Colon (tissue), 2 donors: ENCODE measurements around the gene RAG1.

Experiments
- FAIRE-seq: peaks from 2 replicates; lab custom pipeline; 2012; peaks lifted over from hg19 to GRCh38; lab: Jason Lieb, UNC
- donor health status: control.
- donor health status: control.

Gene RAG1

GRCh38 chr11:36628141-36628540 is 60.3 kb downstream of the RAG1 start:
- FAIRE-seq: no peak

DNA sequence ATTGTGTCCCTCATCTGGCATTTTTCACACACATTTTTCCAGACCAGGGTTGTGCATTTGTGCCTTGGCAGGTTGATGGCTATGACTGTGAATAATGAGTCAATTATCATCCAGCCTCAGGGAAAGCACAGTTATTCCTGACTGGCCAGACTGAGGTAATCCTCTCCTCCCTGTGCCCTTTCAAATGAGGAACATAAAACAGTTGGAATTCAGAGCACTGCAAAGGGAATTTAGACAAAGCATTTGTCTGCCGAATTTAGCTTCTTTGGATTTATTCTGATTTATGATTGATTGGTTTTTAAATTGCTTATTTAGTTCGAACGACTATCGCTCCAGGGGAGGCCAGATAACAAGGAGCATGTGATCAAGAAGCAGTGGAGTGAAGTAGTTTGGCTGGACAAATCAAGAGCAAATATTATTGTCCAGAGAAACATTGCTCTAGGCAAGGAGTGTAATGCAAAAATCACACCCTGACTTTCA is 61.0 kb downstream of the RAG1 start:
- no peak for FAIRE-seq
